ENCODE data around the gene ATF7IP2. TPM values are rescaled to one million over a fixed set of nuclear protein-coding genes. Genes with fewer than 3 reads are reported as not detected.

ATF7IP2 gene
- total and polyA plus RNA-seq, 2 of the 13 experiments (the other 11 are each of a cell fraction or from before 2014, with no cell fraction given) = 117 to 217 TPM

DNA sequence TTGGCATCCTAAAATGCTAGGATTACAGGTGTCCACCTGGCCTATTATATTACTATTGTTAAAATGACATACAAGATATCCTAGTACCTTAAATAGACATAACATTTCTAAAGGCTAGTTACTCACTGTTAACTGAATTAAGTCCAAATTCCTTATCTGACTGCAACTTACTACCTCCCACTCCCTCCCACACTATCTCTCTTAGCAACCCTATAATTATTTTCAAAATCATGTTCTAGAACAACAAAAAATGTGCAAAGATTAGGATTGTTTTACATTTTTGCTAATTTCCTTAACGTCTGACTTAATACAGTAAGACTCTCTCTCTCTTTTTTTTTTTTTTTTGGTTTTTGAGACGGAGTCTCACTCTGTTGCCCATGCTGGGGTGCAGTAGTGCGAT is 2.2 kb upstream of the ATF7IP2 start:
- FAIRE-seq (no peak), DNase-seq (ENCODE audit: low spot score) (no peak), ATAC-seq (no peak)
- 73% methylated on average over 3 of the region's 3 CpGs for WGBS (ENCODE audit: low lambda C conversion rate)
- peaks cover 14% of the 10 kb centered on the region; the same call in 1 of the 2 replicates for H4K20me1 ChIP-seq (ENCODE audit: insufficient read depth, low read length)
- no peak overlapping the region for H3K4me3 ChIP-seq (replicated peaks in 1 of 3; ENCODE audit: insufficient read depth in 1 of 3, low read depth in 2 of 3, low read length in 3 of 3)
- ChIA-PET POLR2A (interaction anchor here (1.6 kb wide), 1 partner anchor 361 kb away, joined by 4 read pairs; no protein-coding TSS in a partner anchor), CTCF (ENCODE audit: low intra/inter-chr PET ratio, low total read pairs) (no interaction called here)
- H3K36me3 ChIP-seq (replicated peaks in 1 of 2; ENCODE audit: control insufficient read depth in 1 of 2, insufficient read depth in 2 of 2, low read length in 2 of 2) = no peaks in the 10 kb centered on the region; a peak in 1 of 5 replicates
- H3K27me3 ChIP-seq (ENCODE audit: control insufficient read depth in 1 of 2, insufficient read depth in 2 of 2, low read length in 2 of 2) = no peaks in the 10 kb centered on the region; a peak in 1 of 5 replicates
- in situ Hi-C loops (cut with HindIII; ENCODE audit: extremely low pct_ligation_motif_present, low pct_unique_long_range_greater_than_20kb) = no loop called here
- H3K9ac ChIP-seq (ENCODE audit: insufficient read depth, low read depth, low read length) = no peak overlapping the region
- no peak overlapping the region for H3K4me2 ChIP-seq (ENCODE audit: low read depth, low read length)
- H3K4me1 ChIP-seq (ENCODE audit: insufficient read depth, low read length) = peaks cover 41% of the 10 kb centered on the region
- no peak for TF ChIP-seq SP2 (CRISPR knock-in tag; IDR thresholded peaks at IDR 0.05)
- H2AFZ ChIP-seq (ENCODE audit: low read length) = no peak overlapping the region
- no peak overlapping the region for H3K27ac ChIP-seq (ENCODE audit: extremely low read length, insufficient read depth, low read length)
- no peaks in the 10 kb centered on the region for H3K9me3 ChIP-seq (ENCODE audit: low read length)
- H3K79me2 ChIP-seq (ENCODE audit: insufficient read depth, low read length) = peaks cover 25% of the 10 kb centered on the region
- BruUV-seq (replicated peaks) = no TSS peak
- intact Hi-C loops (cut with micrococcal nuclease; ENCODE audit: unreplicated experiment) = loop anchor here (10.0 kb wide), 1 partner anchor 351 kb away; no protein-coding TSS in a partner anchor

DNA sequence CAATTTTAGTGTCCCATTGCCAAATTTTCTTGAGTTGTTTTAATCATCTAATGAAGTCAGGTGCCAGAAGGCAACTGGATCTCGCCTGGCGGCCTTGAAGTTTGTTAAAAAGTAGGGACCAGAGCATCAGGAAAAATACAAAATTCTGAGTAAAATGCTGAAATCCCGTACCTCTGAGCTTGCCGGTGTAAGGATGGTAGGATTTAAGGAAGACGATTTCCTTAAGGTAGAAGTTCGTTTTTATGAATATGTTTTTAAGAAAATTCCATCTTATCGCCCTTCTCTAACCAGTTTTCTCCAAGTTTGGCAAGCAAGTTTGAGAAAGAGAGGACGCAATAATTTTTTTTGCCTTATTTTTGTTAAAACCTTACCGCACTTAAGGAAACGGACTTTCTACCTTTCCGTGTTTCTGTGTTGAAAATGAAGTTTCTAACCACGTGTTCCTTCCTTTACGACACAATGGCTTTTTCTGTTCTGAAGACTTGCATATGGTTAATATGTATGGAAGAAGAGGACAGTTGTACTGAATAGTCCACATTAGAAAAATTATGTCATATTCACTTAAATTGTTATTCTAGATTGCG is 748 bp downstream of the ATF7IP2 start:
- peaks cover 14% of the 10 kb centered on the region; the same call in 1 of the 2 replicates for H4K20me1 ChIP-seq (ENCODE audit: insufficient read depth, low read length)
- peak overlapping the region; percentile 99 for H3K4me2 ChIP-seq (ENCODE audit: low read depth, low read length)
- peak; percentile 28 for FAIRE-seq
- H3K9me3 ChIP-seq (ENCODE audit: low read length) = no peaks in the 10 kb centered on the region
- peak overlapping the region; percentile 76 for H3K27ac ChIP-seq (ENCODE audit: extremely low read length, insufficient read depth, low read length)
- peak; percentile 51 for DNase-seq (ENCODE audit: low spot score)
- peak overlapping the region; percentile 88 to 95 (median 91) for H3K4me3 ChIP-seq (replicated peaks in 1 of 3; ENCODE audit: insufficient read depth in 1 of 3, low read depth in 2 of 3, low read length in 3 of 3)
- H3K9ac ChIP-seq (ENCODE audit: insufficient read depth, low read depth, low read length) = peak overlapping the region; percentile 89
- intact Hi-C loops (cut with micrococcal nuclease; ENCODE audit: unreplicated experiment) = loop anchor here (1.0 to 10.0 kb wide), 4 partner anchors 64 to 348 kb away; no protein-coding TSS in a partner anchor
- POLR2A ChIA-PET = interaction anchor here (0.6 to 3.1 kb wide), 21 partner anchors 10 to 1296 kb away, joined by 3 to 37 read pairs (median 6); partner anchors contain the start of genes HAPSTR1 and NUBP1
- H2AFZ ChIP-seq (ENCODE audit: low read length) = no peak overlapping the region
- TSS peak; percentile 79 for BruUV-seq (replicated peaks)
- 1% methylated on average over 14 of the region's 14 CpGs for WGBS (ENCODE audit: low lambda C conversion rate)
- H3K36me3 ChIP-seq (replicated peaks in 1 of 2; ENCODE audit: control insufficient read depth in 1 of 2, insufficient read depth in 2 of 2, low read length in 2 of 2) = peaks cover 0 to 6% of the 10 kb centered on the region in 2 experiments; a peak in 2 of 5 replicates
- ATAC-seq = no peak
- CTCF ChIA-PET (ENCODE audit: low intra/inter-chr PET ratio, low total read pairs) = no interaction called here
- H3K27me3 ChIP-seq (ENCODE audit: control insufficient read depth in 1 of 2, insufficient read depth in 2 of 2, low read length in 2 of 2) = no peaks in the 10 kb centered on the region; a peak in 1 of 5 replicates
- in situ Hi-C loops (cut with HindIII; ENCODE audit: extremely low pct_ligation_motif_present, low pct_unique_long_range_greater_than_20kb) = no loop called here
- peaks cover 58% of the 10 kb centered on the region for H3K4me1 ChIP-seq (ENCODE audit: insufficient read depth, low read length)
- peaks cover 53% of the 10 kb centered on the region for H3K79me2 ChIP-seq (ENCODE audit: insufficient read depth, low read length)
- no peak for TF ChIP-seq ZNF567 (CRISPR knock-in tag; IDR thresholded peaks at IDR 0.05; ENCODE audit: borderline replicate concordance)
- TF ChIP-seq ZNF230 (CRISPR knock-in tag; IDR thresholded peaks at IDR 0.05) = no peak
- no peak for TF ChIP-seq ZC3H4 (CRISPR knock-in tag; IDR thresholded peaks at IDR 0.05; ENCODE audit: borderline replicate concordance)
- TF ChIP-seq, protein P1, sequence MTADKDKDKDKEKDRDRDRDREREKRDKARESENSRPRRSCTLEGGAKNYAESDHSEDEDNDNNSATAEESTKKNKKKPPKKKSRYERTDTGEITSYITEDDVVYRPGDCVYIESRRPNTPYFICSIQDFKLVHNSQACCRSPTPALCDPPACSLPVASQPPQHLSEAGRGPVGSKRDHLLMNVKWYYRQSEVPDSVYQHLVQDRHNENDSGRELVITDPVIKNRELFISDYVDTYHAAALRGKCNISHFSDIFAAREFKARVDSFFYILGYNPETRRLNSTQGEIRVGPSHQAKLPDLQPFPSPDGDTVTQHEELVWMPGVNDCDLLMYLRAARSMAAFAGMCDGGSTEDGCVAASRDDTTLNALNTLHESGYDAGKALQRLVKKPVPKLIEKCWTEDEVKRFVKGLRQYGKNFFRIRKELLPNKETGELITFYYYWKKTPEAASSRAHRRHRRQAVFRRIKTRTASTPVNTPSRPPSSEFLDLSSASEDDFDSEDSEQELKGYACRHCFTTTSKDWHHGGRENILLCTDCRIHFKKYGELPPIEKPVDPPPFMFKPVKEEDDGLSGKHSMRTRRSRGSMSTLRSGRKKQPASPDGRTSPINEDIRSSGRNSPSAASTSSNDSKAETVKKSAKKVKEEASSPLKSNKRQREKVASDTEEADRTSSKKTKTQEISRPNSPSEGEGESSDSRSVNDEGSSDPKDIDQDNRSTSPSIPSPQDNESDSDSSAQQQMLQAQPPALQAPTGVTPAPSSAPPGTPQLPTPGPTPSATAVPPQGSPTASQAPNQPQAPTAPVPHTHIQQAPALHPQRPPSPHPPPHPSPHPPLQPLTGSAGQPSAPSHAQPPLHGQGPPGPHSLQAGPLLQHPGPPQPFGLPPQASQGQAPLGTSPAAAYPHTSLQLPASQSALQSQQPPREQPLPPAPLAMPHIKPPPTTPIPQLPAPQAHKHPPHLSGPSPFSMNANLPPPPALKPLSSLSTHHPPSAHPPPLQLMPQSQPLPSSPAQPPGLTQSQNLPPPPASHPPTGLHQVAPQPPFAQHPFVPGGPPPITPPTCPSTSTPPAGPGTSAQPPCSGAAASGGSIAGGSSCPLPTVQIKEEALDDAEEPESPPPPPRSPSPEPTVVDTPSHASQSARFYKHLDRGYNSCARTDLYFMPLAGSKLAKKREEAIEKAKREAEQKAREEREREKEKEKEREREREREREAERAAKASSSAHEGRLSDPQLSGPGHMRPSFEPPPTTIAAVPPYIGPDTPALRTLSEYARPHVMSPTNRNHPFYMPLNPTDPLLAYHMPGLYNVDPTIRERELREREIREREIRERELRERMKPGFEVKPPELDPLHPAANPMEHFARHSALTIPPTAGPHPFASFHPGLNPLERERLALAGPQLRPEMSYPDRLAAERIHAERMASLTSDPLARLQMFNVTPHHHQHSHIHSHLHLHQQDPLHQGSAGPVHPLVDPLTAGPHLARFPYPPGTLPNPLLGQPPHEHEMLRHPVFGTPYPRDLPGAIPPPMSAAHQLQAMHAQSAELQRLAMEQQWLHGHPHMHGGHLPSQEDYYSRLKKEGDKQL (CRISPR knock-in tag; IDR thresholded peaks at IDR 0.05; ENCODE audit: low read depth) = no peak
- no peak for TF ChIP-seq GABPA (IDR thresholded peaks at IDR 0.05; ENCODE audit: low read depth, low read length)
- TF ChIP-seq GABPA (CRISPR knock-in tag; IDR thresholded peaks at IDR 0.05; ENCODE audit: low read depth) = 0 out of 2 replicates have a peak, but pooled peaks have one; percentile 35
- TF ChIP-seq, protein P2, sequence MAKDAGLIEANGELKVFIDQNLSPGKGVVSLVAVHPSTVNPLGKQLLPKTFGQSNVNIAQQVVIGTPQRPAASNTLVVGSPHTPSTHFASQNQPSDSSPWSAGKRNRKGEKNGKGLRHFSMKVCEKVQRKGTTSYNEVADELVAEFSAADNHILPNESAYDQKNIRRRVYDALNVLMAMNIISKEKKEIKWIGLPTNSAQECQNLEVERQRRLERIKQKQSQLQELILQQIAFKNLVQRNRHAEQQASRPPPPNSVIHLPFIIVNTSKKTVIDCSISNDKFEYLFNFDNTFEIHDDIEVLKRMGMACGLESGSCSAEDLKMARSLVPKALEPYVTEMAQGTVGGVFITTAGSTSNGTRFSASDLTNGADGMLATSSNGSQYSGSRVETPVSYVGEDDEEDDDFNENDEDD (CRISPR knock-in tag; IDR thresholded peaks at IDR 0.05; ENCODE audit: borderline replicate concordance) = peak; percentile 34; the same call in 1 of the 2 replicates
- no peak for TF ChIP-seq KLF11 (CRISPR knock-in tag; IDR thresholded peaks at IDR 0.05)
